ENCODE data around the gene ZNF316.

Gene ZNF316

GRCh38 chr7:6700793-6701192, 63.7 kb downstream of the ZNF316 start:
- Histone ChIP-seq H3K27ac (ENCODE audit: low read length) (no peak overlapping the region), H3K4me2 (ENCODE audit: low read depth, low read length) (no peak overlapping the region), H3K27me3 (replicated peaks; ENCODE audit: insufficient read depth, low read length) (no peaks in the 10 kb centered on the region), H3K9me2 (replicated peaks; ENCODE audit: insufficient read depth, low read length) (no peaks in the 10 kb centered on the region), H3K4me3 (ENCODE audit: low read length) (no peak overlapping the region), H3F3A (ENCODE audit: insufficient read depth, low read length) (no peaks in the 10 kb centered on the region), H3K9ac (ENCODE audit: low read length) (no peak overlapping the region), H3K4me1 (ENCODE audit: low read length) (no peaks in the 10 kb centered on the region), H3K9me3 (replicated peaks; ENCODE audit: insufficient read depth, low read length) (no peaks in the 10 kb centered on the region), H4K20me1 (ENCODE audit: insufficient read depth, low read length) (no peaks in the 10 kb centered on the region), H3K79me2 (ENCODE audit: low read length) (peaks cover 68% of the 10 kb centered on the region), H3K36me3 (replicated peaks; ENCODE audit: insufficient read depth, low read length) (peaks cover 73% of the 10 kb centered on the region), H2AFZ (ENCODE audit: low read length) (no peak overlapping the region)
- TF ChIP-seq CTCF (IDR thresholded peaks at IDR 0.05; ENCODE audit: low read length), result no peak
- TF ChIP-seq EZH2 (optimal IDR thresholded peaks at IDR 0.05; ENCODE audit: low read depth, low read length), result no peak
- TF ChIP-seq EZH2phosphoT487 (IDR thresholded peaks at IDR 0.05; ENCODE audit: low read length), result no peak
- DNase-seq, result no peak

DNA sequence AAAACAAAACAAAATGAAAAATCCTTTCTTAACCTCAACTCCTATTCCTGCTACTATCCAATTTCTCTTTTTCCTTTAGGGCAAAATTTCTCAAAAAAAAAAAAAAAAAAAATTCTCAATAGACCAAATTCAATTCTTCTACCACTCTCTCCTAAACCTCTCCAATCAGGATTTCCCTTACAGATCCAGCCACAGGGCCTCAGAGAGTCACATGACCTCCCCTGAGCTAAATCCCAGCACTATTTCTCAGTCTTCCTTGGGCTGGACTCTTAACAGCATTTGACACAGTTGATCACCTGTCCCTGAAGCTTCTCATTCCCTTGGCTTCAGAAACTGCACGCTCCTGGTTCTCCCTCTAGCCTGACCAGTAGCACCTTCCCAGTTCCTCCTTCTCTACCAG, 64.7 kb downstream of the ZNF316 start:
- Histone ChIP-seq H3K79me2 (ENCODE audit: low read length) (peaks cover 75% of the 10 kb centered on the region), H3K4me2 (ENCODE audit: low read depth, low read length) (no peak overlapping the region), H4K20me1 (ENCODE audit: insufficient read depth, low read length) (no peaks in the 10 kb centered on the region), H3K9ac (ENCODE audit: low read length) (no peak overlapping the region), H3K9me3 (replicated peaks; ENCODE audit: insufficient read depth, low read length) (no peaks in the 10 kb centered on the region), H3K27ac (ENCODE audit: low read length) (no peak overlapping the region), H3K27me3 (replicated peaks; ENCODE audit: insufficient read depth, low read length) (no peaks in the 10 kb centered on the region), H3K36me3 (replicated peaks; ENCODE audit: insufficient read depth, low read length) (peaks cover 62% of the 10 kb centered on the region), H3K4me3 (ENCODE audit: low read length) (no peak overlapping the region), H3F3A (ENCODE audit: insufficient read depth, low read length) (no peaks in the 10 kb centered on the region), H3K4me1 (ENCODE audit: low read length) (no peaks in the 10 kb centered on the region), H3K9me2 (replicated peaks; ENCODE audit: insufficient read depth, low read length) (no peaks in the 10 kb centered on the region), H2AFZ (ENCODE audit: low read length) (no peak overlapping the region)
- no peak for DNase-seq
- TF ChIP-seq EZH2phosphoT487 (IDR thresholded peaks at IDR 0.05; ENCODE audit: low read length) (no peak), EZH2 (optimal IDR thresholded peaks at IDR 0.05; ENCODE audit: low read depth, low read length) (no peak), CTCF (IDR thresholded peaks at IDR 0.05; ENCODE audit: low read length) (no peak)

Measured in MM.1S (cell line).